ENCODE data around the gene PERM1. TPM values are rescaled to one million over a fixed set of nuclear protein-coding genes. Genes with fewer than 3 reads are reported as not detected.

The PERM1 gene
- total RNA-seq, 1 donor = not detected

- TF ChIP-seq CTCF (IDR thresholded peaks at IDR 0.05; ENCODE audit: insufficient read depth, low read length) = no peak
- peak; percentile 45 for DNase-seq (ENCODE audit: low read depth)
These were observed 21.3 kb downstream of the PERM1 start, which contains the start of gene KLHL17 for GRCh38 chr1:960363-961131. Gene KLHL17, plus strand, starts transcription at chr1:960584. Its CDS starts 110 bp downstream, at chr1:960694.

GRCh38 chr1:959731-960362, 22.0 kb downstream of the PERM1 start:
- DNase-seq (ENCODE audit: low read depth) = no peak
- no peak for TF ChIP-seq CTCF (IDR thresholded peaks at IDR 0.05; ENCODE audit: insufficient read depth, low read length)
- peak overlapping the region; percentile 72 for H3K4me3 ChIP-seq (ENCODE audit: low read depth, low read length)

More at GRCh38 chr1:960363-961131, 21.3 kb downstream of the PERM1 start, which contains the start of gene KLHL17:
- H3K4me3 ChIP-seq (ENCODE audit: low read depth, low read length) = peak within 1 kb of the TSS; percentile 72

- no peak for TF ChIP-seq CTCF (IDR thresholded peaks at IDR 0.05; ENCODE audit: insufficient read depth, low read length)
- peak; percentile 81 for DNase-seq (ENCODE audit: low read depth)
These were observed 22.8 kb downstream of the PERM1 start, which contains the start of gene NOC2L for GRCh38 chr1:958823-959730. Gene NOC2L, minus strand, starts transcription at chr1:959256. Its CDS starts 16 bp downstream, at chr1:959240.

GRCh38 chr1:956636-957035, 25.3 kb downstream of the PERM1 start:
- DNase-seq (ENCODE audit: low read depth) = no peak
- TF ChIP-seq CTCF (IDR thresholded peaks at IDR 0.05; ENCODE audit: insufficient read depth, low read length) = no peak
- no peak overlapping the region for H3K4me3 ChIP-seq (ENCODE audit: low read depth, low read length)

More at GRCh38 chr1:958823-959730, 22.8 kb downstream of the PERM1 start, which contains the start of gene NOC2L:
- H3K4me3 ChIP-seq (ENCODE audit: low read depth, low read length) = peak within 1 kb of the TSS; percentile 82

- no peak for TF ChIP-seq CTCF (IDR thresholded peaks at IDR 0.05; ENCODE audit: insufficient read depth, low read length)
- no peak for DNase-seq (ENCODE audit: low read depth)
- no peak overlapping the region for H3K4me3 ChIP-seq (ENCODE audit: low read depth, low read length)
These were observed 26.4 kb downstream of the PERM1 start for GRCh38 chr1:955474-955873.

- no peak overlapping the region for H3K4me3 ChIP-seq (ENCODE audit: low read depth, low read length)
- no peak for DNase-seq (ENCODE audit: low read depth)
- no peak for TF ChIP-seq CTCF (IDR thresholded peaks at IDR 0.05; ENCODE audit: insufficient read depth, low read length)
These were observed 27.0 kb downstream of the PERM1 start for GRCh38 chr1:954927-955326.
